Neural progenitor cell (in vitro differentiated cells): ENCODE results near the gene INPP4A. TPM values are rescaled to one million over a fixed set of nuclear protein-coding genes. Genes with fewer than 3 reads are reported as not detected.

Experiments
- DNase-seq: peaks from one replicate; pipeline ENCODE4 v3.0.0-alpha.2; 2016; ENCODE audit warnings: low spot score
- H2AFZ ChIP-seq: fragments of 200-600 bp; sonication (generic); replicated peaks from 2 replicates; pipeline ENCODE4 v1.6.1; 2016; ENCODE audit warnings: antibody characterized with exemption
- H3F3A ChIP-seq: fragments of 200-600 bp; sonication (generic); 2 replicates; pipeline ENCODE4 v1.6.1; 2016; ENCODE audit warnings: antibody characterized with exemption, low read depth
- H3K27ac ChIP-seq: fragments of 200-600 bp; sonication (generic); 2 replicates; pipeline ENCODE4 v1.5.1; 2016; ENCODE audit warnings: mild to moderate bottlenecking
- H3K27me3 ChIP-seq: fragments of 200-600 bp; sonication (generic); 2 replicates; pipeline ENCODE4 v1.6.1; 2016; ENCODE audit warnings: mild to moderate bottlenecking, moderate library complexity
- H3K36me3 ChIP-seq: fragments of 200-600 bp; sonication (generic); 2 replicates; pipeline ENCODE4 v1.5.1; 2016
- H3K4me1 ChIP-seq: fragments of 200-600 bp; sonication (generic); 2 replicates; pipeline ENCODE4 v1.6.1; 2016; ENCODE audit warnings: mixed run types
- H3K4me2 ChIP-seq: fragments of 200-600 bp; sonication (generic); 2 replicates; pipeline ENCODE4 v1.6.1; 2016
- H3K4me3 ChIP-seq: fragments of 200-600 bp; sonication (generic); 2 replicates; pipeline ENCODE4 v1.5.1; 2016
- H3K79me2 ChIP-seq: fragments of 200-600 bp; sonication (generic); 2 replicates; pipeline ENCODE4 v1.6.1; 2016; ENCODE audit warnings: low read depth
- H3K9ac ChIP-seq: fragments of 200-600 bp; sonication (generic); 2 replicates; pipeline ENCODE4 v1.6.1; 2016
- H3K9me3 ChIP-seq: fragments of 200-600 bp; sonication (generic); 2 replicates; pipeline ENCODE4 v1.5.1; 2016; ENCODE audit warnings: low read depth
- H4K20me1 ChIP-seq: fragments of 200-600 bp; sonication (generic); 2 replicates; pipeline ENCODE4 v1.6.1; 2016; ENCODE audit warnings: low read depth
- H3K27ac Mint-ChIP-seq: 3 replicates; pipeline ENCODE4 v1.8.0; 2021; ENCODE audit warnings: mixed read lengths
- H3K27me3 Mint-ChIP-seq: 2 replicates; pipeline ENCODE4 v1.8.0; 2022; ENCODE audit warnings: low read depth, mild to moderate bottlenecking, inconsistent platforms, moderate library complexity, mixed read lengths; ENCODE audit not compliant: insufficient read depth
- H3K36me3 Mint-ChIP-seq: 3 replicates; pipeline ENCODE4 v1.8.0; 2021; ENCODE audit warnings: mixed read lengths
- H3K4me1 Mint-ChIP-seq: 3 replicates; pipeline ENCODE4 v1.8.0; 2021; ENCODE audit warnings: mixed read lengths
- H3K4me3 Mint-ChIP-seq: 3 replicates; pipeline ENCODE4 v1.8.0; 2021; ENCODE audit warnings: mild to moderate bottlenecking, moderate library complexity, mixed read lengths
- H3K9me3 Mint-ChIP-seq: 3 replicates; pipeline ENCODE4 v1.8.0; 2020; ENCODE audit warnings: mixed read lengths
- EZH2 ChIP-seq: fragments of 200-600 bp; sonication (generic); IDR thresholded peaks from 2 replicates; pipeline ENCODE4 v1.6.1; 2017; ENCODE audit warnings: antibody characterized with exemption, mild to moderate bottlenecking, moderate library complexity
- EZH2phosphoT487 ChIP-seq: fragments of 200-600 bp; sonication (generic); IDR thresholded peaks from 2 replicates; pipeline ENCODE4 v1.6.1; 2017; ENCODE audit warnings: antibody characterized with exemption
- total RNA-seq: library from RNA; depleted of rRNA; stranded (reverse); fragments of >200 nt; gene quantifications from 2 replicates; pipeline ENCODE4 v1.2.3, GENCODE V29; 2015; ENCODE audit warnings: low replicate concordance
- TF ChIP-seq, protein P1 (sequence below): fragments of 200-600 bp; sonication (generic); IDR thresholded peaks from 2 replicates; pipeline ENCODE4 v1.5.1; 2017; ENCODE audit warnings: antibody characterized with exemption, mild to moderate bottlenecking

INPP4A gene
- total RNA-seq, 1 donor from 2014 or later, result 35.1 TPM

DNA sequence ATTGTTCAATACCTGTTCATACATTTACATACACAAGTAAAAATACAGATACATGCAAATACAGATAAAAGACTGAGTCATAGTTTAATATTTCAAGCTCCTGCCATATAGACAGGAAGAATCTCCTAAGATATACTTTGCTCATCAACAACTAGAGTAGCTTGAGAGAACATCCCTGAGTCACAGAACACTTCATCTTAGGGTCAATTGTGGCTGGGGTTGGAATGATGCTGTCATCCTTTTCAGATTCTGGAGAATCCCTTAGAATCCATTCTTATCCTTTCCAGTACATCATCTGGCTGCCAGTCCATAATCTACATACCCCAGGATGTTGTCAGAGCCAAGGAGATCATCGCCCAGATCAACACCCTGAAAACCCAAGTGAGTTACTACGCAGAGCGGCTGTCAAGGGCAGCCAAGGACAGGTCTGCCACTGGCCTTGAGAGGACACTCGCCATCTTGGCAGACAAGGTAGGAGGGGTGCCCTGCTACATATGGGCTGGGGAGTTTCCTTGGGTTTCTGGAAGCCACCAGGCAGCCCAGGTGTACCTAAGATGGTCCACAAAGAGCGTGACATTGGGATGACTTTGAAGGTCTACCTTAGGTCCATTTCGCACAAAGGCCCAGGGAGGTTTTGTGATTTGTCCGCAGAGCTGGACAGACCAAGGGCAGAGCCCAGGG lies 108.0 kb downstream of the INPP4A start:
- Histone ChIP-seq H3K9me3 (no peaks in the 10 kb centered on the region), H3F3A (no peaks in the 10 kb centered on the region), H3K9ac (no peak overlapping the region), H3K4me3 (no peak overlapping the region), H3K79me2 (no peaks in the 10 kb centered on the region), H3K4me1 (no peaks in the 10 kb centered on the region), H3K4me2 (no peak overlapping the region), H3K27ac (no peak overlapping the region), H2AFZ (no peak overlapping the region), H3K27me3 (no peaks in the 10 kb centered on the region), H3K36me3 (no peaks in the 10 kb centered on the region), H4K20me1 (no peaks in the 10 kb centered on the region)
- Mint-ChIP-seq H3K27me3 (peaks cover 2% of the 10 kb centered on the region), H3K9me3 (no peaks in the 10 kb centered on the region), H3K4me1 (no peaks in the 10 kb centered on the region), H3K36me3 (peaks cover 20% of the 10 kb centered on the region), H3K4me3 (no peak overlapping the region), H3K27ac (no peak overlapping the region)
- DNase-seq, result no peak
- no peak for TF ChIP-seq EZH2phosphoT487
- TF ChIP-seq, protein P1, sequence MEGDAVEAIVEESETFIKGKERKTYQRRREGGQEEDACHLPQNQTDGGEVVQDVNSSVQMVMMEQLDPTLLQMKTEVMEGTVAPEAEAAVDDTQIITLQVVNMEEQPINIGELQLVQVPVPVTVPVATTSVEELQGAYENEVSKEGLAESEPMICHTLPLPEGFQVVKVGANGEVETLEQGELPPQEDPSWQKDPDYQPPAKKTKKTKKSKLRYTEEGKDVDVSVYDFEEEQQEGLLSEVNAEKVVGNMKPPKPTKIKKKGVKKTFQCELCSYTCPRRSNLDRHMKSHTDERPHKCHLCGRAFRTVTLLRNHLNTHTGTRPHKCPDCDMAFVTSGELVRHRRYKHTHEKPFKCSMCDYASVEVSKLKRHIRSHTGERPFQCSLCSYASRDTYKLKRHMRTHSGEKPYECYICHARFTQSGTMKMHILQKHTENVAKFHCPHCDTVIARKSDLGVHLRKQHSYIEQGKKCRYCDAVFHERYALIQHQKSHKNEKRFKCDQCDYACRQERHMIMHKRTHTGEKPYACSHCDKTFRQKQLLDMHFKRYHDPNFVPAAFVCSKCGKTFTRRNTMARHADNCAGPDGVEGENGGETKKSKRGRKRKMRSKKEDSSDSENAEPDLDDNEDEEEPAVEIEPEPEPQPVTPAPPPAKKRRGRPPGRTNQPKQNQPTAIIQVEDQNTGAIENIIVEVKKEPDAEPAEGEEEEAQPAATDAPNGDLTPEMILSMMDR, result no peak
- no peak for TF ChIP-seq EZH2

DNA sequence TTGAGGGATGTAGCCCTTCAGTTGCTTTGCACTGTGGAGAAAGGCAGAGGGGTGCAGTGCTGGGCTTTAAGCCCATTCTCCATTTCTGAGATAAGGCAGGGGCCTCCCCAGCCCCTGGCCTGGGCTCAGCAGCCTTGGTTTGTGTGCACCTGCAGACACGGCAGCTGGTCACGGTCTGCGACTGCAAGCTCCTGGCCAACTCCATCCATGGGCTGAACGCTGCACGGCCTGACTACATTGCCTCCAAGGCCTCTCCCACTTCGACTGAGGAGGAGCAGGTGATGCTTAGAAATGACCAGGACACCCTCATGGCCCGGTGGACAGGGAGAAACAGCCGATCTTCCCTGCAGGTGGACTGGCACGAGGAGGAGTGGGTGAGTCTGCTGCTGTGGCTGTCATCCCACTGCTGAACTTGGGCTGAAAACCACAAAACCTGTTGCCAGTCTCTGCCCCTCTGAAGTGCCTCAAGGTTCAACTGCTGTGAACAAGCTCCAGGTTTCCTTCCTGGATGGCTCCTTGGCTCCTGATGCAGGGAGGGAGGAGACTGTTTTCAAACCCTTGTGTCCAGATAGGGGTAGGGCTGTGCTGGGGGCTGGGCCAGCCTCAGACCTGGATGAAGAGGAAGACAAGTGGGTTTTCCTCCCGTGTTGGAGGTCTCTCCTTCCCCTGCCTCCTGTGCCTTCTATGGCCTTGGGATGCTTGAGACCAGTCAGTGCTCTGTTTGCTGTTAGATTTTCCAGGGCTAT lies 109.6 kb downstream of the INPP4A start:
- H3K36me3 Mint-ChIP-seq, result peaks cover 23% of the 10 kb centered on the region
- H3K4me1 Mint-ChIP-seq, result no peaks in the 10 kb centered on the region
- no peaks in the 10 kb centered on the region for H3K9me3 ChIP-seq
- no peak overlapping the region for H3K4me2 ChIP-seq
- no peak overlapping the region for H2AFZ ChIP-seq
- no peaks in the 10 kb centered on the region for H3K27me3 ChIP-seq
- H3K27ac ChIP-seq, result no peak overlapping the region
- no peaks in the 10 kb centered on the region for H3K4me1 ChIP-seq
- no peak overlapping the region for H3K9ac ChIP-seq
- no peaks in the 10 kb centered on the region for H3K36me3 ChIP-seq
- no peaks in the 10 kb centered on the region for H4K20me1 ChIP-seq
- H3K27me3 Mint-ChIP-seq, result peaks cover 2% of the 10 kb centered on the region
- H3K4me3 ChIP-seq, result no peak overlapping the region
- no peaks in the 10 kb centered on the region for H3K79me2 ChIP-seq
- no peak overlapping the region for H3K4me3 Mint-ChIP-seq
- TF ChIP-seq, protein P1, result no peak
- TF ChIP-seq EZH2phosphoT487, result no peak
- TF ChIP-seq EZH2, result no peak
- no peak overlapping the region for H3K27ac Mint-ChIP-seq
- H3K9me3 Mint-ChIP-seq, result no peaks in the 10 kb centered on the region
- no peaks in the 10 kb centered on the region for H3F3A ChIP-seq
- no peak for DNase-seq

DNA sequence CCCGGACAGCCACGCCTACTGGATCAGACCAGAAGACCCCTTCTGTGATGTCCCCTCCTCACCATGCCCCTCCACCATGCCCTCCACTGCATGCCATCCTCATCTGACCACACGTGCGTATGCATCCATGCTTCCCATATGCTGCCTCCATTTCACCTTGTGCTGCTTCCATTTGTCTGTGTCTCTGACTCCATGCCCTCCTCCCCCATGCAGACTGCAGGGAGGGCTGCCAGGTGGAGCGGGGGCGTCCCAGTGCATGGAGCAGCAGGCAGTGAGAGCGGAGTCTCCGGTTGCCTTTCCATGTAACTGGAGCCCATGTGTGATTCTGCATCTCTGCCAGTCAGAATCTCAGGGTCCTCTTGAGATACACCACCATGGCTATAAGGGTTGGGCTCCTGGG lies 111.0 kb downstream of the INPP4A start:
- Histone ChIP-seq H3K9ac (no peak overlapping the region), H3F3A (no peaks in the 10 kb centered on the region), H4K20me1 (no peaks in the 10 kb centered on the region), H3K27ac (no peak overlapping the region), H3K4me2 (no peak overlapping the region), H3K27me3 (no peaks in the 10 kb centered on the region), H3K4me3 (no peak overlapping the region), H3K9me3 (no peaks in the 10 kb centered on the region), H3K79me2 (no peaks in the 10 kb centered on the region), H2AFZ (no peak overlapping the region), H3K36me3 (no peaks in the 10 kb centered on the region), H3K4me1 (no peaks in the 10 kb centered on the region)
- Mint-ChIP-seq H3K4me3 (no peak overlapping the region), H3K27ac (no peak overlapping the region), H3K36me3 (peaks cover 23% of the 10 kb centered on the region), H3K9me3 (no peaks in the 10 kb centered on the region), H3K27me3 (peaks cover 2% of the 10 kb centered on the region), H3K4me1 (no peaks in the 10 kb centered on the region)
- no peak for DNase-seq
- TF ChIP-seq, protein P1, result no peak
- no peak for TF ChIP-seq EZH2
- TF ChIP-seq EZH2phosphoT487, result no peak
